Duodenal mucosa (tissue), 2 donors: ENCODE data around the gene SGF29.

Experiments used
- H3K27ac ChIP-seq: one replicate; pipeline ENCODE4 v1.7.0; 2013; ENCODE audit warnings: low read depth, low read length
- H3K27me3 ChIP-seq, 2 donors: one replicate each; pipeline ENCODE4 v1.7.0; 2013; ENCODE audit warnings: low read length in 2 of 2, control low read depth in 1 of 2; ENCODE audit not compliant: insufficient read depth in 2 of 2, control insufficient read depth in 1 of 2
- H3K36me3 ChIP-seq, 2 donors: one replicate each; pipeline ENCODE4 v1.7.0; 2013; ENCODE audit warnings: low read length in 2 of 2, control low read depth in 1 of 2; ENCODE audit not compliant: insufficient read depth in 2 of 2, control insufficient read depth in 1 of 2
- H3K4me1 ChIP-seq, 2 donors: one replicate each; pipeline ENCODE4 v1.7.0; 2013; ENCODE audit warnings: low read length in 2 of 2, control low read depth in 1 of 2; ENCODE audit not compliant: insufficient read depth in 2 of 2, control insufficient read depth in 1 of 2
- H3K4me3 ChIP-seq, 2 donors: one replicate each; pipeline ENCODE4 v1.7.0; 2013; ENCODE audit warnings: low read length in 2 of 2, low read depth in 1 of 2
- H3K9ac ChIP-seq, 2 donors: one replicate each; pipeline ENCODE4 v1.7.0; 2013; ENCODE audit warnings: low read length in 2 of 2, low read depth in 1 of 2
- H3K9me3 ChIP-seq, 2 donors: one replicate each; pipeline ENCODE4 v1.7.0; 2013; ENCODE audit warnings: low read length in 2 of 2, control low read depth in 1 of 2; ENCODE audit not compliant: control insufficient read depth in 1 of 2

SGF29 gene

GRCh38 chr16:28553776-28554633 is at the start of gene SGF29:
TSS of gene SGF29 (plus strand) at chr16:28553920. CDS start at chr16:28581070, 27,150 bp downstream.
- peaks cover 6 to 8% of the 10 kb centered on the region in 2 donors for H3K36me3 ChIP-seq
- H3K4me3 ChIP-seq: peak within 1 kb of the TSS; percentile 87 to 91
- H3K9me3 ChIP-seq: no peaks in the 10 kb centered on the region
- peak within 1 kb of the TSS; percentile 75 to 94 for H3K9ac ChIP-seq
- H3K27me3 ChIP-seq: no peaks in the 10 kb centered on the region
- H3K27ac ChIP-seq: peak within 1 kb of the TSS; percentile 99
- H3K4me1 ChIP-seq: peaks cover 6 to 11% of the 10 kb centered on the region in 2 donors

GRCh38 chr16:28504707-28505404 is 48.9 kb upstream of the SGF29 start:
- Histone ChIP-seq H3K9me3 (no peaks in the 10 kb centered on the region), H3K4me1 (peaks cover 0 to 3% of the 10 kb centered on the region in 2 donors), H3K36me3 (no peaks in the 10 kb centered on the region), H3K4me3 (no peak overlapping the region), H3K27me3 (no peaks in the 10 kb centered on the region), H3K9ac (no peak overlapping the region), H3K27ac (no peak overlapping the region)

- no peaks in the 10 kb centered on the region for H3K36me3 ChIP-seq
- H3K4me1 ChIP-seq: peaks cover 0 to 3% of the 10 kb centered on the region in 2 donors
- no peak overlapping the region for H3K27ac ChIP-seq
- no peak overlapping the region for H3K9ac ChIP-seq
- no peaks in the 10 kb centered on the region for H3K9me3 ChIP-seq
- no peaks in the 10 kb centered on the region for H3K27me3 ChIP-seq
- no peak overlapping the region for H3K4me3 ChIP-seq
Observed at GRCh38 chr16:28505489-28506137, 48.1 kb upstream of the SGF29 start.

DNA sequence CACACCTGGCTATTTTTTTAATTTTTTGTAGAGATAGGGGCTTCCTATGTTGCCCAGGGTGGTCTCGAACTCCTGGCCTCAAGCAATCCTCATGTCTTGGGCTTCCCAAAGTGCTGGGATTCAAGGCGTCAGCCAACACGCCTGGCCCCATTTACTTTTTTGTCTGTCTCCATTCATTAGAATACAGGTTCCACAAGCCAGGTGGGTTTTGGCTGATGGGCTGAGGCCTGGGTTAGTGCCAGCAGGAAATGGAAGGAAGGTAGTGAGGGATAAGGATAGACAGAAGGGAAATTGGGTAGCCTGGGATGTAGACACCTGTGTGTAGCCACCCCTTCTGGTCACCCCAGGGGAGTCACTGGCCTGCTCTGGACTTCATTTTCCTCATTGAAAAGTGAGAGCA is 42.7 kb upstream of the SGF29 start:
- Histone ChIP-seq H3K27me3 (no peaks in the 10 kb centered on the region), H3K9ac (no peak overlapping the region), H3K27ac (no peak overlapping the region), H3K36me3 (no peaks in the 10 kb centered on the region), H3K4me3 (no peak overlapping the region), H3K9me3 (no peaks in the 10 kb centered on the region), H3K4me1 (peaks cover 0 to 3% of the 10 kb centered on the region in 2 donors)

DNA sequence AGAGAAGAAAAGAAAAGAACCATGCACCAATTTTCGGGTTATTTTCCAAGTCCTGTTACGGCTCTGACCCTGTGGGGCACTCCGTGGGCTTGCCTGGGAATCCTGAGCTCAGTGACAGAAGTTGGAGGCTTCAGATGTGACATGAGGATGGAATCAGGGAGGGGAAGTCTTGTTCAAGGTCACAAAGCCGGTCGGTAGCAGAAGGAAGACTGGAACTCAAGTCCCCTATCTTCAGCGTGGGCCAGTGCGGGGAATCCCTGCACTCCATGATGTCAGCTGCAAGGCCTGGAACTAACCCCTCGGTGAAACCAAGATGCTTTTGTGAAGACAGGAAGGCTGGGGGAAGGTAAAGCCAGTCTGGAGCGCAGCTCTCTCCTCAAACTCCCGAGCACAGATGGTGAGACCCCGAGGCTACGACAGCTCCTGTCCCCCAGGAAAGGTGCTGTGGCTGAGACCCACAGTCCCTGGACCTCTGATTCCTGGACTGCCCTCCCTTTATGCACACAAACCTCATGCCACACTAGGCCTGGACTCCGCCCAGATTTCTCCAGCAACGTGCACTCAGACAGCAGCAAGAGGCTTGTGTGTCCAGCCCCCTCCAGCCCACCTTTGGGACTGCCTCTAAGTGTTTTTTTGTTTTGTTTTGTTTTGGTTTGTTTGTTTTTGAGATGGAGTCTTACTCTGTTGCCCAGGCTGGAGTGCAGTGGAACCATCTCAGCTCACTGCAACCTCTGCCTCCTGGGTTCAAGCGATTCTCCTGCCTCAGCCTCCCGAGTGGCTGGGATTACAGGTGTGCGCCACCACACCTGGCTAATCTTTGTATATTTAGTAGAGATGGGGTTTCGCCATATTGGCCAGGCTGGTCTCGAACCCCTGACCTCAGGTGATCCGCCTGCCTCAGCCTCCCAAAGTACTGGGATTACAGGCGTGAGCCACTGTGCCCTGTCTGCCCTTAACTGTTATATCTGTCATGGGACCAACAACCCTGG is 41.6 kb upstream of the SGF29 start:
- peaks cover 0 to 3% of the 10 kb centered on the region in 2 donors for H3K4me1 ChIP-seq
- no peak overlapping the region for H3K4me3 ChIP-seq
- H3K27me3 ChIP-seq: no peaks in the 10 kb centered on the region
- H3K9ac ChIP-seq: no peak overlapping the region
- no peak overlapping the region for H3K27ac ChIP-seq
- no peaks in the 10 kb centered on the region for H3K36me3 ChIP-seq
- no peaks in the 10 kb centered on the region for H3K9me3 ChIP-seq

DNA sequence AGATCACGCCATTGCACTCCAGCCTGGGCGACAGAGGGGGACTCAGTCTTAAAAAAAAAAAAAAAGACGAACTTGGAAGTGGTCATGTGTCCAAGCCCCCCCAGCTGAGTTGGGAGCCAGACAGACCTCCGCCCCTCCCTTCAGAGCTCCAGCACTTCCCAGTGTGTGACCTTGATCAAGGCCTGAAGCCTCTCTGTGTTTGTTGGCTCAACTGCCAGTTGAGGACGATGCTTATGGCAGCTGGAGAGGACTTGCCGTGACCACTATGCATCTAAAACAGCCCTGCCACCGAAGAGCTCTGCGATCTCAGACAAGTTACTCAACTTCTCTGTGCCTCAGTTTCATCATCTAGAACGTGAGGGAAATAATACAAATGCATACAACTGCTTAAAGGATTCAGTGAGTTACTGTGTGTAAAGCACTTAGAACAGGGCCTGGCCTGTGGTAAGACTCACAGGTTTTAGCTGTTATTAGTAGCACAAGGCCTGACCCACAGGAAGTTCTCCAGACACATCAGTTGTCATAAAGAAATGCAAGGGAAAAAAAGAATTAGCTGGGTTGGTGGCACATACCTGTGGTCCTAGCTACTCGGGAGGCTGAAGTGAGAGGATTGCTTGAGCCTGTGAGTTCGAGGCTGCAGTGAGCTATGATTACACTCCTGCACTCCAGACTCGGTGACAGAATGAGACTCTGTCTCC is 40.1 kb upstream of the SGF29 start:
- Histone ChIP-seq H3K36me3 (no peaks in the 10 kb centered on the region), H3K27me3 (no peaks in the 10 kb centered on the region), H3K9ac (no peak overlapping the region), H3K27ac (no peak overlapping the region), H3K9me3 (no peaks in the 10 kb centered on the region), H3K4me3 (no peak overlapping the region), H3K4me1 (no peaks in the 10 kb centered on the region)

- Histone ChIP-seq H3K27ac (no peak overlapping the region), H3K9ac (no peak overlapping the region), H3K27me3 (no peaks in the 10 kb centered on the region), H3K4me1 (no peaks in the 10 kb centered on the region), H3K36me3 (no peaks in the 10 kb centered on the region), H3K9me3 (no peaks in the 10 kb centered on the region), H3K4me3 (no peak overlapping the region)
Observed at GRCh38 chr16:28514246-28514645, 39.5 kb upstream of the SGF29 start.

DNA sequence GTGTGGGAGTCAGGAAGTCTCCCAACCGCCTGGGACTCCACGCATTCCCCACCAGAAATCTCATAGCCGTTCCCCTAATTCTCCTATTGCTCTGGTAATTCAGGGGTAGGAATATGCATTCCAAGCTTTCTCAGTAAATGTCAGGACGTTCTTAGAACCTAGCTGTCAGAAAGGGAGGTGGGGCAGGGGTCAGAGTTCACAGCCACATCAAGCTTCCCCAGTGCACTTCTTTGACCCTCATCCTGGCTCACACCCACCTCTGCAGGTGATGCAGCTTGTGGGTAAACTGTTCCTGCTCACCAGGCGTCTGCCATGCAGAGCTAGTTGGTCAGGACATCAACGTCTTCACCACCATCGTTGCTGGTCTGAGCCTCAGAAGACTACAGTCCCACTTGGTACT is 33.0 kb upstream of the SGF29 start:
- H3K4me3 ChIP-seq: no peak overlapping the region
- no peaks in the 10 kb centered on the region for H3K27me3 ChIP-seq
- no peak overlapping the region for H3K27ac ChIP-seq
- H3K4me1 ChIP-seq: no peaks in the 10 kb centered on the region
- H3K9me3 ChIP-seq: no peaks in the 10 kb centered on the region
- H3K36me3 ChIP-seq: no peaks in the 10 kb centered on the region
- no peak overlapping the region for H3K9ac ChIP-seq

DNA sequence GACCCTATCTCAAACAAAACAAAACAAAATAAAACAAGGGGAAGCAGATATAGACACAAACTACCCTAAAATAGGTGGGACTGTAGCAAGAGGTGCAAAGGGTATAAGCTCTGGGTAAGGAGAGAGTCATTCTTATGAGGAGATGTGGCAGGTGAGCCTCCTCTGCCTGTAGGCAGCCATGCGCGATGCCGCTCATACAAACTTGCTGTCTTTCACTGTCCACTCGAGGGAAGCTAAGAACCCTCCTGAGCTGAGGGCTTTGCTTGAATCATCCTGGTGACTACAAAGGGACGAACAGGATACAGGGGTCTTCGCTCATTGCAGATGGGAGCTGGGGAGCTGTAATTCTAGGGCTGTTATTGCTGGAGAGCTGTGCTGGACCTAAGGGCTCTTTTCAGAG is 32.3 kb upstream of the SGF29 start:
- Histone ChIP-seq H3K27me3 (no peaks in the 10 kb centered on the region), H3K4me3 (no peak overlapping the region), H3K36me3 (no peaks in the 10 kb centered on the region), H3K9ac (no peak overlapping the region), H3K4me1 (peaks cover 0 to 3% of the 10 kb centered on the region in 2 donors), H3K27ac (no peak overlapping the region), H3K9me3 (no peaks in the 10 kb centered on the region)
